NT2/D1 (cell line): ENCODE measurements around the gene BTBD2.
A peak's percentile ranks its signal among the peaks of the same experiment; 100 is the strongest.

Experiments used
- DNase-seq: peaks from one replicate; pipeline ENCODE4 v3.0.0-alpha.2; 2011; ENCODE audit warnings: low read depth, low spot score
- H3K27me3 ChIP-seq: 2 replicates; pipeline ENCODE4 v1.6.0; 2011; ENCODE audit warnings: mild to moderate bottlenecking; ENCODE audit not compliant: insufficient read length, insufficient read depth
- H3K36me3 ChIP-seq: 2 replicates; pipeline ENCODE4 v1.6.1; 2011; ENCODE audit warnings: mild to moderate bottlenecking, low read length, mixed read lengths; ENCODE audit not compliant: insufficient read depth, insufficient read length
- H3K4me1 ChIP-seq: 2 replicates; pipeline ENCODE4 v1.5.1; 2011; ENCODE audit not compliant: insufficient read depth, insufficient read length
- H3K4me3 ChIP-seq: 2 replicates; pipeline ENCODE4 v1.5.1; 2011; ENCODE audit warnings: low read depth; ENCODE audit not compliant: insufficient read length
- H3K9ac ChIP-seq: 2 replicates; pipeline ENCODE4 v1.6.0; 2011; ENCODE audit warnings: low read depth; ENCODE audit not compliant: insufficient read length
- H3K9me3 ChIP-seq: 2 replicates; pipeline ENCODE4 v1.5.1; 2011; ENCODE audit warnings: mild to moderate bottlenecking, low read length; ENCODE audit not compliant: insufficient read depth
- SUZ12 ChIP-seq: IDR thresholded peaks from 2 replicates; pipeline ENCODE4 v1.6.1; 2011; ENCODE audit not compliant: insufficient read length, insufficient read depth; ENCODE audit errors: extremely low read depth
- YY1 ChIP-seq: IDR thresholded peaks from 2 replicates; pipeline ENCODE4 v1.6.1; 2011; ENCODE audit not compliant: insufficient read length, insufficient read depth
- ZNF274 ChIP-seq: IDR thresholded peaks from 2 replicates; pipeline ENCODE4 v1.6.1; 2011; ENCODE audit warnings: mild to moderate bottlenecking, low read depth, low read length

Gene BTBD2

GRCh38 chr19:1974381-1975161, 40.9 kb downstream of the BTBD2 start:
- TF ChIP-seq SUZ12: no peak
- no peak for TF ChIP-seq ZNF274
- TF ChIP-seq YY1: no peak
- H3K27me3 ChIP-seq: no peaks in the 10 kb centered on the region
- H3K9me3 ChIP-seq: no peaks in the 10 kb centered on the region
- H3K9ac ChIP-seq: no peak overlapping the region
- DNase-seq: no peak
- H3K4me1 ChIP-seq: peaks cover 6% of the 10 kb centered on the region
- H3K36me3 ChIP-seq: peaks cover 66% of the 10 kb centered on the region
- no peak overlapping the region for H3K4me3 ChIP-seq

GRCh38 chr19:1970806-1971502, 44.6 kb downstream of the BTBD2 start:
- Histone ChIP-seq H3K9ac (no peak overlapping the region), H3K27me3 (no peaks in the 10 kb centered on the region), H3K4me3 (no peak overlapping the region), H3K36me3 (peaks cover 62% of the 10 kb centered on the region), H3K9me3 (no peaks in the 10 kb centered on the region), H3K4me1 (peaks cover 6% of the 10 kb centered on the region)
- TF ChIP-seq YY1 (no peak), SUZ12 (no peak), ZNF274 (no peak)
- no peak for DNase-seq

GRCh38 chr19:1970003-1970805, 45.3 kb downstream of the BTBD2 start:
- DNase-seq: no peak
- Histone ChIP-seq H3K4me3 (no peak overlapping the region), H3K36me3 (peaks cover 58% of the 10 kb centered on the region), H3K27me3 (no peaks in the 10 kb centered on the region), H3K9me3 (no peaks in the 10 kb centered on the region), H3K9ac (no peak overlapping the region), H3K4me1 (peaks cover 4% of the 10 kb centered on the region)
- TF ChIP-seq SUZ12 (no peak), ZNF274 (no peak), YY1 (no peak)

GRCh38 chr19:1969176-1970002, 46.1 kb downstream of the BTBD2 start:
- Histone ChIP-seq H3K36me3 (peaks cover 53% of the 10 kb centered on the region), H3K4me3 (no peak overlapping the region), H3K9me3 (no peaks in the 10 kb centered on the region), H3K27me3 (no peaks in the 10 kb centered on the region), H3K4me1 (peaks cover 2% of the 10 kb centered on the region), H3K9ac (no peak overlapping the region)
- DNase-seq: no peak
- no peak for TF ChIP-seq ZNF274
- no peak for TF ChIP-seq YY1
- TF ChIP-seq SUZ12: no peak

GRCh38 chr19:1968279-1969175, 47.0 kb downstream of the BTBD2 start:
- H3K9me3 ChIP-seq: no peaks in the 10 kb centered on the region
- DNase-seq: no peak
- TF ChIP-seq YY1: no peak
- no peak for TF ChIP-seq SUZ12
- H3K36me3 ChIP-seq: peaks cover 53% of the 10 kb centered on the region
- peaks cover 2% of the 10 kb centered on the region for H3K4me1 ChIP-seq
- H3K9ac ChIP-seq: peak overlapping the region; percentile 42
- H3K4me3 ChIP-seq: no peak overlapping the region
- no peaks in the 10 kb centered on the region for H3K27me3 ChIP-seq

- no peak overlapping the region for H3K4me3 ChIP-seq
- no peak for TF ChIP-seq YY1
- TF ChIP-seq SUZ12: no peak
- TF ChIP-seq ZNF274: no peak
- H3K36me3 ChIP-seq: peaks cover 59% of the 10 kb centered on the region
- H3K27me3 ChIP-seq: no peaks in the 10 kb centered on the region
- no peak overlapping the region for H3K9ac ChIP-seq
- H3K9me3 ChIP-seq: no peaks in the 10 kb centered on the region
- peaks cover 2% of the 10 kb centered on the region for H3K4me1 ChIP-seq
- no peak for DNase-seq
Observed at GRCh38 chr19:1967087-1967608, 48.4 kb downstream of the BTBD2 start.
